ENCODE data around the gene BTC.
"Not testable (repeated sequence)": the region's sequence is repeated elsewhere in the genome, so short reads cannot be mapped to it uniquely, and the experiment has no call there.

BTC gene

GRCh38 chr4:74794382-74795010 lies at the start of gene BTC:
Gene BTC (minus strand): TSS chr4:74794523. CDS start chr4:74794325, 198 bp downstream.
- DNase-seq = no peak

GRCh38 chr4:74840936-74841509 lies 46.7 kb upstream of the BTC start:
- DNase-seq = no peak

GRCh38 chr4:74838746-74839370 lies 44.5 kb upstream of the BTC start:
- no peak for DNase-seq

- no peak for DNase-seq
Measured at GRCh38 chr4:74830928-74831327, 36.6 kb upstream of the BTC start.

GRCh38 chr4:74823194-74823593 lies 28.9 kb upstream of the BTC start:
- DNase-seq = no peak

GRCh38 chr4:74822603-74823002 lies 28.3 kb upstream of the BTC start:
- no peak for DNase-seq

- no peak for DNase-seq
Measured at GRCh38 chr4:74821541-74821940, 27.2 kb upstream of the BTC start.

- DNase-seq = no peak
Measured at GRCh38 chr4:74814052-74814451, 19.7 kb upstream of the BTC start.

GRCh38 chr4:74812056-74812455 lies 17.7 kb upstream of the BTC start:
- DNase-seq = not testable (repeated sequence)

- DNase-seq = no peak
Measured at GRCh38 chr4:74805601-74806000, 11.3 kb upstream of the BTC start.

- no peak for DNase-seq
Measured at GRCh38 chr4:74800310-74800709, 6.0 kb upstream of the BTC start.

- no peak for DNase-seq
Measured at GRCh38 chr4:74796631-74797030, 2.3 kb upstream of the BTC start.

- no peak for DNase-seq
Measured at GRCh38 chr4:74793757-74794381, 454 bp downstream of the BTC start.

GRCh38 chr4:74790652-74791051 lies 3.7 kb downstream of the BTC start:
- no peak for DNase-seq

- DNase-seq = no peak
Measured at GRCh38 chr4:74789518-74789917, 4.8 kb downstream of the BTC start.

- DNase-seq = no peak
Measured at GRCh38 chr4:74777531-74777930, 16.8 kb downstream of the BTC start.

GRCh38 chr4:74772783-74773182 lies 21.5 kb downstream of the BTC start:
- no peak for DNase-seq

GRCh38 chr4:74772106-74772505 lies 22.2 kb downstream of the BTC start:
- no peak for DNase-seq

GRCh38 chr4:74770226-74770910 lies 24.0 kb downstream of the BTC start:
- no peak for DNase-seq

GRCh38 chr4:74768857-74769525 lies 25.3 kb downstream of the BTC start:
- no peak for DNase-seq

- no peak for DNase-seq
Measured at GRCh38 chr4:74764119-74764518, 30.2 kb downstream of the BTC start.

- no peak for DNase-seq
Measured at GRCh38 chr4:74758551-74759145, 35.7 kb downstream of the BTC start.

GRCh38 chr4:74757136-74757535 lies 37.2 kb downstream of the BTC start:
- DNase-seq = no peak

Data from NCI-H1048 (cell line).